HG03196 (cell line): ENCODE data around the gene PTPA.
A peak's percentile ranks its signal among the peaks of the same experiment; 100 is the strongest.

Experiments
- ATAC-seq: cut with Tn5 transposase; IDR thresholded peaks from one replicate; pipeline ENCODE4 v1.9.1; 2021; ENCODE audit not compliant: unreplicated experiment

PTPA gene

DNA sequence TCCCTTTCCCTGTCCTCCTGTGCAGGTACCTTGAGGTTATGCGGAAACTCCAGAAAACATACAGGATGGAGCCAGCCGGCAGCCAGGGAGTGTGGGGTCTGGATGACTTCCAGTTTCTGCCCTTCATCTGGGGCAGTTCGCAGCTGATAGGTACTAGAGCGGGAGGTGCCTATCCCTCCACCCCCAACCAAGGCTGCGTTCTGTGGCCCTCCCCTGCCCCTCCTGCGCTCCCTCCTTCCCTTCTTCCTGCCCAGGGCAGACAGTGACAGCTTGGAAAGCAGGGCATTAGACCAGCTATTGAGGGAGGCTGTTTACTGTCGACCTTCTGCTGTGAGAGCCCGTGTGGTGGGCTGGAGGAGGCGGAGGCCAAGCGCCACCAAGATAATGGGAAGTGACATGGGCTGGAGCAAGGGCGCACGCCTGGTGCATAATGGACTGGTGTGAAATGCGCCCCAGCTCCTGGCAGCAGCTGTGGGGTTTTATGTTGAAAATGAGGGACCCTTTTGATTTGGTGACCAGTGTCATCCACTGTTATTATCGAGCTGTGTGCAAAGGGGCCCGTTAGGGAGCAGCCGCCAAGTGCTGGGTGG, 25.3 kb downstream of the PTPA start:
- no peak for ATAC-seq

- no peak for ATAC-seq
These were observed 26.3 kb downstream of the PTPA start for GRCh38 chr9:129137292-129138143.

DNA sequence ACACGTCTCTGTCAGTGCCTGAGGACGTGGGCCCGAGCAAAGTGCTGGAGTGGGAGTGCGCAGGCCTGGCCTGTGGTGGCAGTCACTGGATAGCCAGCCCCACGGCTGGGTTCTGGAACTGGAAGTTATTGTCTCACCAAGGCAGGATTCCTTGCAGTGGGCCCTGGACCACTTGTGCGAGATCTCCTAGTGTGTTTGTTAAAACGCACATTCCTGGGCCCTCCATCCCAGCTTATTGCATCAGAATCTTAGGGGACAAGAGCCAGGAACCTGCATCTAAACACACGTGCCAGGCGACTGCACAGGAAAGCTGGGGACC, 26.9 kb downstream of the PTPA start:
- no peak for ATAC-seq

DNA sequence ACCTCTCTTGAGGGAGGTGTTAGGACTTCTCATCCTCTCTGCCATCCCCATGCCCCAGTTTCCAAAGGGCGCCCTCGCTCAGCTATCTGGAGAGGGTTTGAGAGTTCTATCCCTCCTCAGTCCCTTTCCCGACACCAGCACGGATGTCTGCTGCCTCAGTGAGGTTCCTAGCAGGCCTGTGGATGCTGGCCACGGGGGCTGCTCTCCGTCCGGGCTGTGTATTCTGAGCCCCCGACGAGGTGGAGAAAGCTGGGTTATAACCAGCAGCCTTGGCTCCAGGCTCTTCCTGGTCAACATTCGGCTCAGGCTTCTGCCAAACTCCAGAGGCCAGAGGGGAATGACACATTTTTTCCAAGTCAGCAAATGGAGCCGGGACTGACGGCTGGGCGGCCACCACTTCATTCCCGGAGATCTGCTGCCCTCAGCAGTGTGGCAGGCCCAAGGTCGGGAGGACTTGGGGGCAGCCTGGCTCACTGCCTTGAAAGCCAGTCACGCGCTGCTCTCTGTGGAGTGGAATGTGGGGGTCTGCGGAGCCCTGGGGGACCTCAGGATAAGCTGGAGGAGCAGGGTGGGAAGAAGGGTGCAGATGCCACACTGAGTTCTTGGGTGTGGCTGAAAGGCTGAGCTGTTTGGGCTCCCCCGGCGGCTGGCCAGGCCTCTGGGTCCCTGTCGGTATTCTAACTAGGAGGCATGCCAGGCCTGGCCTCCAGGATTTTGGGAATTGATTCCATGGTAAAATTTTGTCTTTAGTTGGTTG, 27.4 kb downstream of the PTPA start:
- ATAC-seq = no peak

DNA sequence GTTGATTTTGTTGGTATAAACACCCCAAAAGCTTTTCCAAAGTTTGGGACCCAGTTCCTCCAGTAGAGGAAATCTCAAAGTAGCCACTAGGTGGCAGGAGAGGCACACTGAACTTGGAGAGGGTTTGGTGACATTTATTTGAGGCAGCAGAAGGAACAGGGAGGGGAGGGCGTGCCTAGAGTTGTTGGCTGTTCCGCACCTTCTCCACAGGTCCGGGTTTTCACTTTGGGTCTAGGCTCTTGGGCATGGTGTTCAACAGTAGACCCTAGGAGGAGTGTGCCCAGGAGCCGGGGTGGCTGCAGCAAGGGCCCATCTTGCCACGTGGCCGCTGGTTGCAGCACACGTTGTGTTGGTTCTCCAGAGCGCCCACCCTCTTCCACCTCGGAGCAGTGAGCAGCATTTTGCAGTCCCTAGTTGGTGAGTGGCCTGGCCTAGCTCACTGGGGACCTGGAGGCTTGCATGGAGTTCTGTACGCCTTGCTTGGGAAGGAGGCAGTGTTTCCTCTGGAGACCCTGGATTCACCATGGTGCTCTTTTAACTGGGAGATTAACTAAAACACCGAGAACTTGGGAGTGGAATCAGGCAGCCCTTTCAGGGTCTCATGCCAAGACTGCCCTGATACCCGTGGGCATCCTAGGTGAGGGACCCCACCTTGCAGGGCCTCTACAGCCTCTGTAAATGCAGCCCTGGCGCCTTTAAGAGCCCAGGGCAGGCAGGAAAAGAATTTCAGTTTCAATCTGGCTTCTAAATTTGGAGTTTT, 28.2 kb downstream of the PTPA start:
- peak; percentile 33 for ATAC-seq

GRCh38 chr9:129139993-129140396, 28.8 kb downstream of the PTPA start:
- peak; percentile 51 for ATAC-seq

DNA sequence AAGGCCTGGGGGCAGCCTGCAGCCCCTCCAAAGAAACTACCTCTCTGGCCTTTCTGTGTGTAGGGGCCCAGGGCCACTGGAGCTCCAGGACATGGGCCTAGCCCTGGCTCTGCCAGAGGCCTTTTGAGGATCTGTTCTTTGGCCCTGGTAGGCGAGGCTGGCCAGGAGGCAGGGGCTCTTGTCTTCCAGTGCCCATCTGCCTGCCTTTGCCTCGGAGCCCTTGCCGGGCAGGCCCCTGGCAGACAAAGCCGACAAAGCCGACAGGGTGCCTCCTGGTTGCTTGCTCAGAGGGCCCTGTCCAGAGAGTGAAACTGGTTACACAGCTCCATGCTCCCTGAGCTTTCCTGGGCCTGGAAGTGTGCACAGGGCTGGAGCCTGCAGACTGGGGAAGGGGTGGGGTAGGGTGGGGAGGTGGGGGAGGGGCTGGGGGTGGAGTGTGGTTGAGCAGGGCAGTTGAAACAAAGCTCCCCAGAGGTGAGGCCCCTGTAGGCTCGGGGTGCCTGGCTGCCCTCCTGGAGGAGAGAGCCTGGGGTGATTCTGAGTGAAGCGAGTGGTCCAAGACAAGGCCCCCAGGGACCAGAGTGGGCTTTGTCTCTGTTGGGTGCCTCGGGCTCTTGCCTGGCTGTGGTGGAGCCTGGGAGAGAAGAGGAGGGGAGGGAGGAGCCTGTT, 29.3 kb downstream of the PTPA start:
- ATAC-seq = peak; percentile 15

GRCh38 chr9:129141066-129142041, 30.1 kb downstream of the PTPA start:
- ATAC-seq = peak; percentile 25

DNA sequence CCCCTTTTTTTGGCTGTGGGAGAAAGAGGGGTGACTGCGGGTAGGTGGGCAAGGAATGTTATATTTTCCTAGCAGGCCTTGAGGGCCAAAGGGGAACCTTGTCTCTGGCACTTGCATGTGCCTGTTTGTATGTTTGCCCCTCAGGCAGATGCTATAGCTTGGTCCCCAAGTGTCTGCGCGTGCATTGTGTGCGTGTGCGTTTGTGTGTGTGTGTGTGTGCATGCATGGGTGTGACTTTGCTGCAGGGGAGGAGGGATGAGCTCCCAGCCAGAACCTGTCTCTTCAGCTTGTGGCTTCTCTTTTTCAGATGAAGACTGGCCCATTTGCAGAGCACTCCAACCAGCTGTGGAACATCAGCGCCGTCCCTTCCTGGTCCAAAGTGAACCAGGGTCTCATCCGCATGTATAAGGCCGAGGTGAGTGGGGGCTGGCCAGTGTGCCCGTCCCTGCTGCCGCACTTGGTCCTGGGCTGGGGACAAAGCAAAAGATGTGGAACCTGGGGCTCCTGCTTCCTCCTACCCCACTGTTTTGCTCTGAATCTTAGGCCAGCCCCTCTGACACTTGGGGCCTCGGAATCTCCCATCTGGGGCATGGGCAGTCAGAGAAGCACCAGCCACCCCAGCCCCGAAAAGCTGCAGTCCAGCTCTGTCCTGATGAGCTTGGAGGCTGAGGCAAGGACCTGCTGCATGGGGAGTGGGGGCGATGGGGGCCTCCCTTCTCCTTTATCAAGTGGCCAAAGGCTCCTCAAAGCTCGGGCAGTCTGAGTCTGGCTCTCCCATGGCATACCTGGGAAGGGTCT, 31.1 kb downstream of the PTPA start:
- ATAC-seq = no peak

- no peak for ATAC-seq
These were observed 32.1 kb downstream of the PTPA start for GRCh38 chr9:129143031-129143927.

- ATAC-seq = no peak
These were observed 34.1 kb downstream of the PTPA start for GRCh38 chr9:129145316-129145715.

DNA sequence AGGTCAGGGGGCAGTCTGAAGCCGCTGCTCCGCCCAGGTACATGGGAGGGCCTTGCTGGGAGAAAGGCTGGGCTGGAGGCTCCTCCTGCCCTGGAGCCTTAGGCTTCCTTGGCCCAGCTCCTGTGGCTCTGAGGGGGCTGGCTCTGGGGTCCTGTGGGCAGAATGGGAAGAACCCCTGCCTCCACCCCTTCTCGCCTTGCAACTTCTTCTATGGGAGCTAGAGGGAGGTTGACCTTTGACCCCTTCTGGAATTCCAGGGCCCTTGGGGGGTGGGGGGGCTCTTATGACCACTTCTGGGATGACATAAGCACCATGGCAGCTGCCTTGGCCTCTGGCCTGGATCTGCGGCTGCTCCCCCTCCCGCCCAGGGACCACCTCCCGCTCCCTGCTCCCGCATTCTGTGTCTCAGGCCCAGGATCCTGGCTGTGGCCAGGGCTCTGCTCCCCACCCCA, 34.7 kb downstream of the PTPA start:
- ATAC-seq = no peak

GRCh38 chr9:129146441-129146941, 35.3 kb downstream of the PTPA start:
- ATAC-seq = no peak

DNA sequence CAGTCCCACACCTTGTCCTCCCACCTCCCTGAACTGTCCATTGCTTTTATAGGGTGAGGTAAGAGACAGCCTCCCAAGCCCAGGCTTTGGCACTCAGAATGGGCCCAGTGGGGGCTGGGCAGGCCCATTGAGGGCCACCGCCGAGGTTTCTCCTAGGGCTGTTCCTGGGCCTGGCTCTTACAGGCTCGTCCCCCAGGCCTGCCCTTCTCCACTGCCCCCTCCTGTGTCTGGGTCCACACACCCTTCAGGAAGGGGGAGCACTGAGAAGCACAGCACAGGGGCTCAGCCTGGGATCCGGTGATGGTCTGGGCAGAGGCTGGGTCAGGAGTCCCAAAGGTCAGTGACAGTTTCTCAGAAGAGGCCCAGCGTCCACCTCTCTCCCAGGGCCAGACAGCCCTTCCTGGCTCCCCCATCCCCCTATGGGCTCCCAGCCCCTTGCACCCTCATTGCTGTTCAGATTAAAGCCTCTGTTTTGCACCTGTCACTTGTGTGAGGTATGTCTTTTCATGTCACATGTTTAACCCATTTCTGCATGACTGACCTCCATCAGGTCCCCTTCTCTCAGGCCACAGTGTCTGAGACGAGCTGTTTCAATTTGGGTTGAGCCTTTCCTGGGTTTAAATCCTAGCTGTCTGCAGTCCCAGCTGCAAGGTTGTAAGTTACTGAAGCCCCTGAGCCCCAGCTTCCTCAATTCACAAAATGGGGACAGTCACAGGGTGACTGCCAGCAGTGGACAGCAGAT, 37.4 kb downstream of the PTPA start:
- ATAC-seq = no peak

DNA sequence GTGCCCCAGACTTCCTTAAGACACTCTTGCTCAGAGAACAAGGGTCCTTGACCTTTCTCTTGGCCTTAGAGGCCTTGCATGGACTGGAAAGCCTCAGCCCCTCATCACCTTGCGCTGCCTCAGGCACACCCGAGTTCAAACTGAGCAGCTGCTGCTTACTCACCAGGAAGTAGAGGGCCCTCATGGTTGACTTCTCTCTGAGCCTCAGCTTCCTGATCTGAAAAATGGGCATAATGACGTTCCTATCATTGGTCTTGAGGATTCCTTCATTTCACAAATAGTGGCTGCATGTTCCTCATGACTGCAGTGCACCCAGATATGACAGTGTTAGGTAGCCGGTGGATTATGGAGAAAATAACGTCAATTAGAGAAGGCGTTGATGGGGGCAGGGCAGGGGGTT, 38.2 kb downstream of the PTPA start:
- no peak for ATAC-seq

DNA sequence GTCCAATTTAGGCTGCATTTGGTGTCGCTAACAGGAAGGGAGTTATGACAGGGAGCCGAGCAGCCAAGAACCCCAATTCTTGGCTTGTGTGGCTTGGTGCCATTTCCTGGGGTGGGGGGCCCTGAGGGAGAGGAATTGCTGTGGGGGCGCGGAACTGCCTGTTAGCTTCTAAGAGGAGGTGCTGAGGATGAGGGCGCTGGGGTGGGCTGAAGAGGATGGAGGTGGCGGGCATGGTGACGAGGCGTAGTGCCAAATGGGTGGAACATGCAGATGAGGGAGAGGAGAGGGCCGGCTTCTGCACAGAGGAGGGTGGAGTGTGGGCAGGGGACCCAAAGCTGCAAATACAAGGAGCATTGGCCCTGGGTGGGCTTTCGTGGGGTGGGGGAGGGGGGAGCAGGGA, 38.9 kb downstream of the PTPA start:
- no peak for ATAC-seq

DNA sequence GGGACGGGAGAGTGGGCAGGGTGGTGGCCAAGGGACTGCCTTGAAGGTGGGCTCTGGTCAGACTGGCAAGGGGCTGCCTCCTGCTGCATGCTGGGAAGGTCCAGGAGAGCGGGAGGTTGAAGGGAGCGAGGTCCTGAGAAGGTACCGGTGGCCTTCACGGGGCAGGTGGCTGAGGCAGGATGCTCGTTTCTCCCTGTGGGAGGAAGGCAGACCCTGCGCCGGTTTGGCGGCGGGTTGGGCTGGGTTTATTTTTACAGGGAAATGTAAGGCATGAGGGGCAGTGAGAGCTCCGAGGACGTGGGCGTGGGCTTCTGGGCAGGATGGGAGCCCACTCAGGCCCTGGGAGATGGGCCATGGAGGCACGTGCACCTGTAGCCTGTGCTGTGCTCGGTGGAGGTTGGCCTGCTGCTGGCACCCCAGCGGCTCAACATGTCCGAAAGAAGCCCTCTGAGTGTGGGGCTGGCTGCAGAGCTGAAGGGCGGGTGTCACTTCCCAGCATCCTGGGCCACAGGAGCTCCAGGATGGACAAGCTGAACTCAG, 39.5 kb downstream of the PTPA start:
- no peak for ATAC-seq
